ENCODE data around the gene CNOT11.
"Not testable (repeated sequence)": the region's sequence is repeated elsewhere in the genome, so short reads cannot be mapped to it uniquely, and the experiment has no call there.

CNOT11 gene

GRCh38 chr2:101310834-101311695, 58.4 kb downstream of the CNOT11 start:
- no peak overlapping the region for H3K4me3 ChIP-seq (ENCODE audit: low read depth, low read length)
- TF ChIP-seq, protein P1, sequence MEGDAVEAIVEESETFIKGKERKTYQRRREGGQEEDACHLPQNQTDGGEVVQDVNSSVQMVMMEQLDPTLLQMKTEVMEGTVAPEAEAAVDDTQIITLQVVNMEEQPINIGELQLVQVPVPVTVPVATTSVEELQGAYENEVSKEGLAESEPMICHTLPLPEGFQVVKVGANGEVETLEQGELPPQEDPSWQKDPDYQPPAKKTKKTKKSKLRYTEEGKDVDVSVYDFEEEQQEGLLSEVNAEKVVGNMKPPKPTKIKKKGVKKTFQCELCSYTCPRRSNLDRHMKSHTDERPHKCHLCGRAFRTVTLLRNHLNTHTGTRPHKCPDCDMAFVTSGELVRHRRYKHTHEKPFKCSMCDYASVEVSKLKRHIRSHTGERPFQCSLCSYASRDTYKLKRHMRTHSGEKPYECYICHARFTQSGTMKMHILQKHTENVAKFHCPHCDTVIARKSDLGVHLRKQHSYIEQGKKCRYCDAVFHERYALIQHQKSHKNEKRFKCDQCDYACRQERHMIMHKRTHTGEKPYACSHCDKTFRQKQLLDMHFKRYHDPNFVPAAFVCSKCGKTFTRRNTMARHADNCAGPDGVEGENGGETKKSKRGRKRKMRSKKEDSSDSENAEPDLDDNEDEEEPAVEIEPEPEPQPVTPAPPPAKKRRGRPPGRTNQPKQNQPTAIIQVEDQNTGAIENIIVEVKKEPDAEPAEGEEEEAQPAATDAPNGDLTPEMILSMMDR (IDR thresholded peaks at IDR 0.05; ENCODE audit: insufficient read depth, low read length, missing control alignments): no peak
- POLR2A ChIA-PET: no interaction called here
- CTCF ChIA-PET: interaction anchor here (1.5 kb wide), 1 partner anchor 31 kb away, joined by 3 read pairs; no protein-coding TSS in a partner anchor
- no peak for DNase-seq (ENCODE audit: low read depth, low spot score)

DNA sequence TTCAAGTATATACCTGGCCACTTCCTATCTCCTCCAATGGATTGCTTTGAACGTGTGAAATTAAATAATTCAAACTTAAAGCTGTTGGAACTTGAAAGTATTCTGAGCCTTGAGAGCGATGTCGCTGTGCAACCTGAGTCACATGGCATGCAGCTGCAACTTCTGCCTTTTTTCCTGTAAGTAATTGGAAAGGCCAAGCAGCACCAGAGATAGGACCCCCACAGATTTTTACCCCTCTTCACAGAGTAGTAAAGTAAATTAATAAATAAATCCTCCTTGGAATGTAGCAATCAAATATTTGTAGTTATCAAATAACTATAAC, 59.0 kb downstream of the CNOT11 start:
- TF ChIP-seq, protein P1 (IDR thresholded peaks at IDR 0.05; ENCODE audit: insufficient read depth, low read length, missing control alignments): no peak
- no peak for DNase-seq (ENCODE audit: low read depth, low spot score)
- ChIA-PET CTCF (interaction anchor here (1.5 kb wide), 1 partner anchor 30 kb away, joined by 3 read pairs; no protein-coding TSS in a partner anchor), POLR2A (no interaction called here)
- H3K4me3 ChIP-seq (ENCODE audit: low read depth, low read length): no peak overlapping the region

GRCh38 chr2:101316568-101316967, 63.9 kb downstream of the CNOT11 start:
- POLR2A ChIA-PET; DNase-seq (ENCODE audit: low read depth, low spot score); CTCF ChIA-PET; H3K4me3 ChIP-seq (ENCODE audit: low read depth, low read length): not testable (repeated sequence)
